NCI-H1436 treated with DMSO at 0.1 percent for 48 hours (cell line): ENCODE data around the gene PER1.

Source experiments
- DNase-seq: peaks from one replicate; lab custom pipeline; 2025; lab: John Stamatoyannopoulos, UW

Gene PER1

GRCh38 chr17:8154608-8155155 lies 2.5 kb upstream of the PER1 start:
- DNase-seq = no peak

- DNase-seq = peak; percentile 39
Observed at GRCh38 chr17:8153957-8154607, 1.9 kb upstream of the PER1 start.

DNA sequence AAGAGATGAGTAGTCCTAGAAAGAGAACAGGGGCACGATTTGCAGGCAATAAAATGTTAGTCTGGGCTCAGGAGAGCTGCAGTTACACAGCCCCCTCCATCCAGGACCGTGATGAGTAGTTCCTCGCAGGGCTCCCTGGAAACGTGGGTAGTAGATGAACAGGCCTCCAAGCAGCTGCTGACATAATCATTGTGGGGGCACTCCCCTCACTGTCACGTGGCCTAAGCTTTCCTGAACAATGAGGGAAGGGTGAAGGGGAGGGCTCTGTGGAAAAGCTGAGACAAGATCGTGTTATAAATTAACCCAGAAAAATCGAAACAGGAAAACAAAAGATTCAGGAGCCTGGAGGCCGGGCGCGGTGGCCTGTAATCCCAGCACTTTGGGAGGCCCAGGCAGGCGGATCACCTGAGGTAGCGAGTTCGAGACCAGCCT lies 1.3 kb upstream of the PER1 start:
- DNase-seq = no peak

DNA sequence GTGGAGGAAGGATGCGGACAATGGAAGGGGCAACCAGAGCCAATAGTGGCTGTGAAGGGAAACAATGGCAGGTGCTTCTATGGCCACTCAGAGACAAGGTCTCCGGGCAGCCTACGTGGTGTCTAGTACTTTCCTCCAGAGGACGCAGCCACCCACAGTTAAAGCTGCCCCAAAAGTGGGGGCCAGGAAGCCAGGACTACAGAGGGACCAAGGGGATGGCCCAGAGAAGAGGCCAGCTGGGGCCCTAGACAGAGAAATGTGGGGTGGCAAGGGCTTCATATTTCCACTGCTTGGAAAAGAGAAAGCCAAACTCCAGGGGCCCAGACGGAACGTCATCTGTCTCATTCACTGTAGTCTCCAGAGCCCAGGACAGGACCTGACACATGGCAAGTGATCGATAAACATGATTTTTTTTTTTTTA lies 837 bp upstream of the PER1 start:
- DNase-seq = no peak

GRCh38 chr17:8151641-8152111 lies 528 bp downstream of the PER1 start:
- no peak for DNase-seq

- DNase-seq = no peak
Observed at GRCh38 chr17:8151120-8151640, 1.0 kb downstream of the PER1 start.

DNA sequence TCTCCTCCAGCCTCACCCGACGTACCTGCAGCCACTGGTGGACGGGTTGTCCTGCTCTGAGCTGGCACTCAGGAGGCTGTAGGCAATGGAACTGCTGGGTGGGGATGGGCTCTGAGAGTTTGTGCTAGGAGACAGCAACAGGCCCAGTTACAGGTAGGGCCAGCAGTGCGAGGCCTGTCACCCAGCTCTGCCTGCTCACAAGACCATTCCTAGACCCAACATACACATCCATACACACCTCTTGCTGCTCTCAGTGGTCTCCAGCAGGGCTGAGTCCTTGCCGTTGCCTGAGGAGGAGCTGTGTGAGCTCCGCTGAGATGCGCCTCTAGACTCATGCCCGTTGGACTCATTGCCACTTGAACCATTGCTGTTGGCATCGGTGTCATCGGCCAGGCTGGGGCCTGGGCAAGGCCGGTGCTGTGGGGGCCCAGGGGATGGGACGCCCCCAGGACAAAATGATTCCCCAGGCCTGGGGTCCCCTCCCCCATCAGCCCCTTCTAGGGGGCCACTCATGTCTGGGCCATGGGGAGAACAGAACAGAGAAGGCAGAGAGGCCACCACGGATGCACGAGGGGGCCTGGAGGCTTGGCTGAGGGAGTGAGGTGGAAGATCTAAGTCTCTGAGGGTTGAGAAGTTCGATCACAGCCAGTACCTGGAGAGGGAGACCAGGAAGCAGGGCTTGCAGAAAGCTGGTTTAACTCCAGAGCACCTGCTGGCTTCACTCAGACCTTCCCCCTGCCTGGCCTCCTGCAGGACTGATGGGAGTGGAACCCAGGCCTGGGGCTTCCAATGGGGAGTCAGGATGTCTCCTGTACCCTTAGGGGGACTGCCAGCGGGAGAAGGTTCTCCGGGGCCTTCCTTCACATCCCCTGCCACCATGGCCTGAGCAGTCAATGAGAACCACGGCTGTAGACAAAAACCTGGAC lies 1.7 kb downstream of the PER1 start:
- no peak for DNase-seq

DNA sequence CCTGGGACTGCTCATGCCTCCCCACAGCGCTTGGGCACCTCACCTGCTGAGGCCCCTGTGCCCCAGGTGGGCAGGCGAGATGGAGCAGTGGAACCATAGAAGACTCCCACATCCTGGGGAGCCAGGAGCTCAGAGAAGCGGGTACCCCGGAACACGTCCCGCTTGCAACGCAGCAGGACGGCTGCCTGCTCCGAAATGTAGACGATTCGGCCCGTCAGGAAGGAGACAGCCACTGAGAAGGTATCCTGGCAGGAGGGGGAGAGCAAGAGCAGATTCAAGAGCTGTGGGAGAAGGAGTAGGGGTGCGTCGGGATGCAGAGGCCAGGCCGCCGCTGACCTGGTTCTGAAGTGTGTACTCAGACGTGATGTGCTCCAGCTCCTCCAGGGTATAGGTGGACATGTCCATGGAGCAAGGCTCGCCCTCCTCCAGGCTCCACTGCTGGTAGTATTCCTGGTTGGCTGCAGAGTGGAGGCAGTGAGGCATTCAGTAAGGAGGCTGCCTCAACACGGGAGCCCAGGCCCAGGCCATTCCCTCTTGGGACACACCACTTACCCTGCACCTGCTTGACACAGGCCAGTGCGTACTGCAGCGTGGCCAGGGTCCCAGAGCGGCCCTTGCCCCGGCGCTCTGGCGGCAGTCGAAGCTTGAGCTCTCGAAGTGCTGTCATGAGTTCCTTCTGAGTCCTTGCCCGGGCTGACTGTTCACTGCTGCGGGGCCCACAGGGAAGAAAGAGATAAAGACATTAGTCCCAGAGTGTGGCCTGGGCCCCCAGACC lies 2.6 kb downstream of the PER1 start:
- DNase-seq = no peak

GRCh38 chr17:8148560-8148959 lies 3.6 kb downstream of the PER1 start:
- DNase-seq = no peak

DNA sequence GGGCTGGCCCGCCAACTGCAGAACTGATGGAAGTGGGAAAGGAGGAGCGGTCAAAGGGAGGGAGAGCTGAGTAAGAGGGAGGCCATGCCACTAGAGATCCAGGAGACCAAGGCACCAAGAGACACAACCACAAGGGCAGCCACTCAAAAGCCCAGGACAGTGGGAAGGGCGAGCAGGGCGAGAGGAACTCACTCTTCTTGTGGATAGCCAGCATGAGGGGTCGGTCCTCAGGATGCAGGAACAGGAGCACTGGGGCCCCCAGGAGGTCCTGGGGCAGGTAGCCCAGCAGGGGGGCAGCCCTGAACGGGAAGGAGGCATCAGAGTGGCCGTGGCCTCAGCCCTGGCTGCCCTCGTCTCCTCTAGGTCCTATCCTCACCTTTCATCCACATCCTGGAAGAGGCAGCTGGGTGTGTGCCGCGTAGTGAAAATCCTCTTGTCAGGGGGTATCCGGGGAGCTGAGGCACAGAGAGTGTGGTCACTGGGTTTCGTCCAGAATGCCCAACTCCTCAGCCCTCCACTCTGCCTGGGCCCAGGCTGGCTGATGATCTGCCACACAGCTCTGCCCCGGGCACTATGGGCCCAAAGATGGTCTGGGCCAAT lies 4.3 kb downstream of the PER1 start:
- DNase-seq = no peak

DNA sequence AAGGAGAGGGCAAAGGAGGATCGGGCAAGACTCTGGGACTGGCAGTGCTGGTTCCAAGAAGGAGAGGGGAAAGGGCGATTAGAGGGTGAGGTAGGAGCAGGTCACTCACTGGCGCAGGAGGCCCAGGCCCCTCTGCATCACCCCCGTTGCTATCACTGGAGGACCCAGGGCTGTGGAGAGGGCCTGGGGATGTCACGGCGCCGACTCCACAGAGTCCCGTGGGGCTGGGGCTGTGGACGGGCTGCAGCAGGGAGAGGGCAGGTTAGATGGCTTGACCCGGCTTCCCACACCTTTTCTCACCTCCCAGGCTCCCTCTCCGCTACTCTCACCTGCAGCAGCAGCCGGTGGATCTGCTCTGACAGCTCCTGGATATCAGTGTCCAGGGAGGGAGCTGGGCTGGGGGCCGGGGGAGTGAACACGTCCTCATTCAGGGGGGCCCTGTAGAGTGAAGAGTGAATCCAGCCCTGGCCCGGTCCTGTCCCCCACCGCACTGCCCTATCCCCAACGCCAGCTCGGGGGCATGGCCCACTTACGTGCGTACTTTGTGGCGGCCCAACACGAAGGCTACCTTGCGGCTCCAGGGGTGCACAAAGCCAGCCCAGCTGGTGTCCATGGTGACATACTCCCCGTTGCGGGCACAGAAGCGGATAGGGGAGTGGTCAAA lies 4.9 kb downstream of the PER1 start:
- no peak for DNase-seq

- DNase-seq = no peak
Observed at GRCh38 chr17:8146381-8147140, 5.6 kb downstream of the PER1 start.

GRCh38 chr17:8145811-8146210 lies 6.4 kb downstream of the PER1 start:
- DNase-seq = no peak

GRCh38 chr17:8144401-8145231 lies 7.6 kb downstream of the PER1 start:
- no peak for DNase-seq

DNA sequence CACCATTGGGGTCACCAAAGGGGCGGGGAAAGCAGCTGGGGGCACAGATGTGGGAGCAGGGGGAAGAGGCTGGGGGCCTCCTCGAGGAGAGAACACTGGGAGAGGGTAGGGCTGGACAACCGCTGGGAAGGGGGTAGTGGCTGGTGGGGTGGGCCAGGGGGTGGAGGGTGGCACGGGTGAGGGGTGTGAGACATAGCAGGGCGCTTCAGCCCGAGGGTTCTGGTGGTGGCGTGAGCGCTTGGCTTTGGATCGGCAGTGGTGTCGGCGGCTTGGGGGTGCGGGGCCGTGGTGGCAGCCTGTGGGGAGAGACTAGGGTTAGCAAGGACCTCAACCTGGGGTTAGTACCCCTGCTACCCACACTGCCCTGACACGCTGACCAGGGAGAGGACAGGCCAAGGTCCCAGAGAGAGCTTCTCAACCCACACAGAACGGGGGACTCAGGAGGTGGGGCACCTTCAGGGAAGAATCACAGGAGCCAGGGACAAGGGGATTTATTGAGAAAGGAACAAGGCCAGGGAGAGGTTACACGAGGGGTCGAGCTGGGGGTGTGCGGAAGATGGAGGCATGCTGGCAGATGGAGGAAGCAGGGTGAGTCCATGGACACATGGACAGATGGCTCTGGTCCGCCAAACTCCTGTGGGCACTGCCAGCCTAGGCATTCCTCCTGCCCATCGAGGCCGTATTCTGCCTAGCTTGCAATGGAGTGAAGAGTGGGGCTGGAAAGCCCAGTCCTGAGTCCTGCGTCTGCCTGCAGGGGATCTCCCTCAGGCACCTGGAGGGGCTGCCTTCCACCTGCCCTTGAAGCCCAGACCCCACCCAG lies 8.4 kb downstream of the PER1 start:
- no peak for DNase-seq

DNA sequence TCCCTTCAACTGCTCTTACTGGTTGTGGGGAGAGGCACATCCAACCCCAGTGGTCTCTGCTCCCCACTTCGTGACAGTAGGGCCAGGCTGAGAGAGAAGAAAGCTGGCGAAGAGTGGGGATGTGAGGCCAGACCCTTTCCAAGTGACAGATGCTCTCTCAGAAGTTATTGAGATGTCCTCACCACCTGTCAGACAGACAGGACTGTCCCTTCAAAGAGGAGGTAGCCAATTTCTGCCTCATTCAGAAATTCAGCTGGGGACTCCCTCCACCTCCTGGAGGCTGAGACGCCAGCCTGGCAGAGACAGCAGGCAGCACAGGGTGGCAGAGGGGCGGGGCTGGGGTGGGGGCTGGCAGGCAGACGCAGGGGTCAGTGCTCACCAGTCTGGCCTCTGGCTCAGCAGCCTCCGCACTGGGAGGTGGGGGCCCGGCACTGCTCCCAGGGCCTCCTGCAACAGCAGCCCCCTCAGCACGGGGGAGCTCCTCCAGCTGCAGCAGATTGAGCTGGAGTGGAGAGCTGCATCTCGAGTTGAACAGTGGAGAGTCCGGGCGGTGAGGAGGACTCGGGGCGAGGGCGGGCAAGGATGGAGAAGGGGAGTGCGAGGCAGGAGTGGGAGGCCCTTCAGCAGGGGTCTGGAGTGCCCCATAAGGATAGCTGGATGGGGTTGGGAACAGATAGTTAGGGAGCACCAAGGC lies 9.2 kb downstream of the PER1 start:
- no peak for DNase-seq

GRCh38 chr17:8142158-8142886 lies 9.9 kb downstream of the PER1 start:
- DNase-seq = no peak
